GM18508 (cell line): ENCODE data around the gene DOCK8.

Source experiments
- ATAC-seq: cut with Tn5 transposase; IDR thresholded peaks from one replicate; pipeline ENCODE4 v1.9.1; 2021; ENCODE audit warnings: moderate number of reproducible peaks; ENCODE audit not compliant: insufficient read depth, unreplicated experiment

The DOCK8 gene

DNA sequence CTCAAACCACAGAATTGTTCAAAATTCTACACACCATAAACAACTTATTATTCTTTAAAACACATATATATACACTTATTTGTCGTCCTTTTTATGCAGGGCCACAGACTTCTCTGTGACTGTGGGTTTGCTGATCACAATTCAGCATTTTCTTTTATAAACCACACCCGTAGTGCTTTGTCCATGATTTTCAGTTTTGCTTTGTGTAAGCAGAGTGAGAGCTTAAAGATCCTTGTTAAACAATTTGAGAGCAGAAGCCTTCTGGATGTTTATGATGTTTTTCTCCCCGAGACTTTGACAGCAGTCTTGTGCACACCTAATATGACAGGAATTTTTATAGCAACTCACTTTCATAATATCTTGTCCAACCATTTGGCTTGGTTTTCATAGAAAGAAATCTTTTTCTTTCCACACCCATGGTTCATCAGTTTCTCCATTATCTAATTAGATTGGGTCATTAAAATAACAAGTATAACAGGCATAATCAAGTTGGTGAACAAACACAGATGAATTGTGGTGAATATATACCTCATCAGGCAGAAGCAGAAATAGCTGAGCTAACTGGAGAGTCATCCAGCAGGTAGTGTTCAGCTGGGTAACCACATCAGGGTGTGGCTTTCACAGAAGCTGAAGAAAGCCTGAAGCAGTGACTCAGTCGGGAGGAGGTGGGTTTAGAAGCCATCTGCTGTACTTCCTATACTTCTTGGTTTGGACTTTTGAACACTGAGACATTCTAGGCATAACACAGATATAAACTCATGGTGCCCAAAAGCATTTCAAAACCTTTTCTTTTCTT lies 232.8 kb downstream of the DOCK8 start:
- no peak for ATAC-seq

DNA sequence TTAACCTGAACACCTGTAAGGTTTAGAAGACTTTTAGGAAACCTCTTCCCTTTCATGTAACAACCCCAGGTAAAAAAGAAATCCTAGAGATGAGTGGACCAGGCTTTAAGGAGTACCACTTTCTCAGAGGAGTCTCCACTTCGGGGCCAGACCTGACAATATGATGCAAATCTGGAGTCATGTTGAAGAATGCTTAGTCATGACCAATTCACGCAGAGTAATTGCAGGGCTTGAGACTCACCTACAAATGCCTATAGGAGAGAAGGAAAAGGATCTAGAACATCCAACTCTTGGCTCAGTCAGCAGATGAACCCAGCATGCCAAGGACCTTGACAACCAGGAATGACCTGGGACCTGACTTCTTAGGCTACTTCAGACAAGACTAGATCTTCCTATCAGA lies 235.4 kb downstream of the DOCK8 start:
- ATAC-seq, result no peak

DNA sequence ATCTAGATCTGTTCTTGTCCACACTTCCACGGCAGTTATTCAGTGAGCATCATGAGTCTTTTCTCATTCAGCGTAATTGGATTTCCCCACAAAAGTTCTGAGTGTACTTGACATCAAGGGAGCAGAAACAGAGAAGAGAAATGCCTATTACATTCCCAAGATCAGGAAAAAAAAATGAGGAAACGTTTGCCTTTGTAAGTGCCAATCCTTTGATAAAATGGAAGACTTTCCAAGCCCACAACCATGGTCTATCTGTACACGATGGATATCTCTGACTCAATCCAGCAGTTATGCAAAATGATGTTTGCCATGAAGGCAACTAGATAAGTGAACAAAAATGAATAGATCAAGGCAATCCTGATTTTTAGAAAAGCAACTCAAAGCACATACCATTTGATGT lies 235.9 kb downstream of the DOCK8 start:
- no peak for ATAC-seq

DNA sequence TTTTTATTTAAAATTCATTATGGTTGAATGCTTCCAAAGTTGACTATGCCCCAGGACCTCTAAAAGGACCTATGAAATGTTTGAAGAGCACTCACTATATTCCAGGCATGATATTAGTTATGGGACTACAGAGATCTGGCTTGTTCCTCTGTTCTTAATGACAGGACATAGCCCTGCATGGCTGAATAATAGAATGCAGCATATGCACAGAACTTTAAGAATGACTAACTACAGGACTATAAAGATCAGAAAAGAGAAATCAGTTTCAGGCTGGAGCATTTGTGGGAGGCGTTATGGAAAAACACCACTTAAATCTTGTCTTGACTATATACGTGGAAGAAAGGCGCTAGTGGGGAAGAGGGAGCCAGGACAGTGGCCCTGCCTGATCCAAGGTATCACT lies 239.2 kb downstream of the DOCK8 start:
- ATAC-seq, result no peak

DNA sequence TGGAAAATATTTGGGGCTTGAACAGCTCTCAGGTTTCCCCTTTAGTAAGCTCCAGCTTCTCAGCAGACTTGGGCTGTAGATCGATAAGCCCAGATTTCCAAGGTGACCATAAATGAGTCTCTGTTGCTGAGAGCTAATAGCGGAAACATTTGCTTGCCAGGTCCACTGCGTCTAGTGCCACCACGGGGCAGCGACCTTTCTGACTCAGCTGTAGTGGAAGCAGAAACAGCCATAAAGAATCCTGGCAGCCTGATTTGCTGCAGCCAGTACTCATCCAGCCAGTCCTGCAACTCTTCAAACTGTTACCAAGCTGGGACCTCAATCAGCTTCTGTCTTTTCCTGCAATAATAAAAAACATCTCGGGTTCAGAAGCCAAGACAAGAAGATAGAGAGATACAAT lies 241.7 kb downstream of the DOCK8 start:
- ATAC-seq, result no peak

DNA sequence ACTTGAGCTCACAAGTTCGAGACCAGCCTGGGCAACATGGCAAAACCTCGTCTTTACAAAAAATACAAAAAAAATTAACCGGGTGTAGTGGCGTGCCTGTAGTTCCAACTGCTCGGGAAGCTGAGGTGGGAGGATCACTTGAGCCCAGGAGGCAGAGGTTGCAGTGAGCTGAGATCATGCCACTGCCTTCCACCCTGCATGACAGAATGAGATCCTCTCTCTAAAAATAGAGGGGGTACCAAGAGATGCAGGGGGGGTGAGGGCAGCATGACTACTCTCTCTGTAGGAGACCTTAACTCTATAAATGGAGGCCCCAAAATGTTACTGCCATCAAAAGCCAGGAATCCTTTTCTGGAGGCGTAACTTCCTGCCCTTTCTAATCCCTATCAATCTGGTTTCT lies 243.9 kb downstream of the DOCK8 start:
- ATAC-seq, result no peak

DNA sequence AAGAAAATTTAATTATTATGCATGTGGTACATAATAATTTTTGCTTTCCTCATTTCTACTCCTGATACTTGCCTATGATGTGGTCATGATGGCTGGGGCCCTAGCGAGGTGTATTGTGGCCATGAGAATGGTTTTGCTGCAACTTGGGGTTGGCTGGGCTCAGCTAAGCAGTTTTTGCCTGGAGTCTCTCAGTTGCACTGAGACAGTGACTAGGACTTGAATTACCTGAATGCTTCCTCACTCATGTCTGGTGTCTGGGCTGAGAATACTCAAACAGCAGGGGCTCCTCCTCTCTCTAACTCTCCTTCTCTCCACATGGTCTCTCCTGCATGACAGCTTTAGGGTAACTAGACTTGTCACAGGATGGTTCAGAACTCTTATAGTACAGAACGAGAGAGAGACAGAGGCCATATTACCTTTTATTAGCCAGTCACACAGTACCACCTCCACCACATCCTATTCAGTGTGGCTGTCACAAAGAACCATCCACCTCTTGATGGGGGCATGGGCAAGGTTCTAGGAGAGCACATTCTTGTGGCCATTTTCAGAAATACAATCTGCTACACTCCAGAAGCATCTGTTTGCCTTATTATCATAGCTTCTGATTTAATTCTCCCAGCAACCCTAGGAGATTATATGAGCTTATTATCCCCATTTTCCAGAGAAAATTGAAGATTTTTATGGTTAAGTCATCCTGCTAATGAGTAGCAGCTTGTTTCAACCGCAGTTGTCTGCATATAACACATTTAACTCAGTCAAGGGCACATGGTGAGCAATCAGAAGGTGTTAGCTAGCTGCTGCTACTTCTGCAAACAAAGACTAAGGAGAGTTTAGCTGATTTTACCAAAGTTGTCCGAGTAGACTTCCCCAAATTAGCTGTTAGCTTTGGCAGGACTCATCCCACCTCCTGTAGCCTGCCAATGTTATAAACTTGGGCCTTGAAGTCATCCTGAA lies 245.1 kb downstream of the DOCK8 start:
- ATAC-seq, result no peak

DNA sequence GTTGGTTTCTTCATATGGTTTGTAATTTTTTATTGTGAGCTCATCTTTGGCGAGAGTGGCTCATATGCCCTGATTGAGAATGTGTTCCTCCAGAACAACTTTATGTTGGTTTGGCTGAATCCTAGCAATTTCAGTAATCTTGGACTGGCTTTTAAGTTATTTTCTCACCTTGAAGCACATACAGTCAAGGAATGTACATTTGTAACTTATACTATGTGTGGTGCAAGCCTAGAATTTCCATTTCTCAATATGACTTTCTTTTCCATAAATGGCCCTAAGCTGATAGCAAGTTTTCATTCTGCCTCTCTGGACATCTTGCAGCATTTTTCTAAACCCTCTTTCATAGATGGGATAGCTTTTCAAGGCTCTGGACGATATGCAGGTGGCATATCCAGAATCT lies 247.5 kb downstream of the DOCK8 start:
- ATAC-seq, result no peak

DNA sequence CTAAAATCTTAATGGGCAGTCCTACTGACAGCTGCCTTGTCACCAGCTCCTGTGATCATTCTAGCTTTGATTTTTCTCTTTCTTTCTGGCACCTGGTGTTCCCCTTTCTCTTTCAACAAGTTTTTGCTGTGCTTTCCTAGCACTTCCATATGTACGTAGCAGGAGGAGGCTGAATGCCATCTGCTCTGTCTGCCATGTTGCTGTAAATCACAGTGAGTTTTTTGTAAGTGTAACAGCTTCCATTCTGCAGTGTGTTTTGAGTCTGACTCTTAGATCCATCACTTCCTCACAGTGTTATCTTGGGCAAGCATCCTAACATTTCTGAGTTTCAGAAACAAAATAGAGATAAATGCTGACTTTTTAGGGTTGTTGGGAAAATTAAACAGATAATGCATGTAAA lies 247.9 kb downstream of the DOCK8 start:
- no peak for ATAC-seq

DNA sequence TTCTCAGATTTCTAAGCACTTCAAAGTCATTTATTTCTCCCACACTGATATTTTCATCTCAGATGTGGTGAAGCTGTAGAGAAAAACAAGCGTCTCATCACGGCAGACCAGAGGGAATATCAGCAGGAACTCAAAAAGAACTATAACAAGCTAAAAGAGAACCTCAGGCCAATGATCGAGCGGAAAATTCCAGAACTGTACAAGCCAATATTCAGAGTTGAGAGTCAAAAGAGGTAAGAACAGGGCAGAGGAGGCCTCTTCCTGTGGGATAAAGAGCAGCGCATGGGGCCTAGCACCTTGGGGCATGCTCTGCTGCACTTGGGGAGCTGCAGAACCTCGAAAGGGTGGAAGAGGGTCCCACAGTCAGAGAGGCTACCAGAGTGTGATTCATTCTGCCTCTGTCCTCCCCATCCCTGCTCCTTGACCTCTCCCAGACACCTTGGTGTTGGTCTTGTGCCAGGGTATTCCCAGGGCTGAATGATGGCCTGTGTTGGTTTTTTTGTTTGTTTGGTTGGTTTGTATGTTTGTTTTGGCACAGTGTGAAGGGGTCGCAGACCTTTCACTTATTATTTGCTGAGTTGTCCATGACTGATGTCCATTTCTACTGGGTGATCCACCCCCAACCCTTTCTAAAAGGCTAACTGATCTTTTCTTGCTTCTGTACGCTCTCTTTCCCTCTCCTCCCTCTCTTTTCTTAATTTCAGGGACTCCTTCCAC lies 248.9 kb downstream of the DOCK8 start:
- no peak for ATAC-seq

DNA sequence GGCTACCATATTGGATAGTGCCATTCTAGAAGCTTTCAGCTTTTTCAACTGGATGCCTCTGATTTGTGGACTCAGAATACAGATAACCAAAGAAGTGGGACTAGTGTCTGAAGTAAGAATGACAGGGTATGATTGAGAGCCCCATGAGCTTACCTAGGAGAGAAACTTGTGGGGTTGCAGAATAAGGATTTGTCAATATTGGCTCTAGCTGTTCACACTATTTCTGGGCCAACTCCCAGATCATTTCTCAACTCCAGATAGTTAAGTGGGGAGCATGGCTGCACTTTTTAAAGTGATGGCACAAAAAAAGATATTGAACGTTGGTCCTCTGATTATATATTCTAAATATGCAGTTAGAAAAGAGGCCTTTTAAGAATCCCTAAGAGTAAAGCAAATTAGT lies 252.1 kb downstream of the DOCK8 start:
- no peak for ATAC-seq

DNA sequence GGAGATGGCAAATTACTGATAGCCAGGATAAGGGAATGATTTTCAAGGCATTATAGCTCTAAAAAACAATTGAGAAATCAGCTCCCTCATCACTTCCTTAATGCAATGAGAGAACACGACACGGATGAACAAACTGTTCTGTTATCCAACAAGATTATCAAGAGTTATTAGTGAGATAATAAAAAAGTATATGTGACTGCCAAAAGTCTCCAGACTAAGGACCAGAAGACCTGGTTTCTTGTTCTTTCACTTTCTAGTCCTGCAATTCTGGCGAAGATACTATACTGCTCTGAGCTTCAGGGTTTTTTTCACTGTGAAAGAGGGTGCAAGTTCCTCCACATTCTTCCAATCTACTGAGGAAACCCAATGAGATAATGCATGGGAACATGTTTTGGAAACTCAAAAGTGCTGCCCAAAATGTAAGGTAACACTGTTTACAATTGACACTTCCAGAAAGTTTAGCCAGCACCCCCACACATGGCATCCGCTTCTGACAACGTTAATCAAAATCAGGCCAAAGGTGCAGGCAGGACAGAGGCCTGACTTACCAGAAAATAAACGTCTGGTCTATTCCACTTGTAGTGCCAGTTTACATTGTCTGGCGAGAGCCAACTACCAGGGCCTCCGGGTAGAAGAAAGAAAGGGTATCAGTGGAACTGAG lies 254.2 kb downstream of the DOCK8 start:
- ATAC-seq, result no peak

DNA sequence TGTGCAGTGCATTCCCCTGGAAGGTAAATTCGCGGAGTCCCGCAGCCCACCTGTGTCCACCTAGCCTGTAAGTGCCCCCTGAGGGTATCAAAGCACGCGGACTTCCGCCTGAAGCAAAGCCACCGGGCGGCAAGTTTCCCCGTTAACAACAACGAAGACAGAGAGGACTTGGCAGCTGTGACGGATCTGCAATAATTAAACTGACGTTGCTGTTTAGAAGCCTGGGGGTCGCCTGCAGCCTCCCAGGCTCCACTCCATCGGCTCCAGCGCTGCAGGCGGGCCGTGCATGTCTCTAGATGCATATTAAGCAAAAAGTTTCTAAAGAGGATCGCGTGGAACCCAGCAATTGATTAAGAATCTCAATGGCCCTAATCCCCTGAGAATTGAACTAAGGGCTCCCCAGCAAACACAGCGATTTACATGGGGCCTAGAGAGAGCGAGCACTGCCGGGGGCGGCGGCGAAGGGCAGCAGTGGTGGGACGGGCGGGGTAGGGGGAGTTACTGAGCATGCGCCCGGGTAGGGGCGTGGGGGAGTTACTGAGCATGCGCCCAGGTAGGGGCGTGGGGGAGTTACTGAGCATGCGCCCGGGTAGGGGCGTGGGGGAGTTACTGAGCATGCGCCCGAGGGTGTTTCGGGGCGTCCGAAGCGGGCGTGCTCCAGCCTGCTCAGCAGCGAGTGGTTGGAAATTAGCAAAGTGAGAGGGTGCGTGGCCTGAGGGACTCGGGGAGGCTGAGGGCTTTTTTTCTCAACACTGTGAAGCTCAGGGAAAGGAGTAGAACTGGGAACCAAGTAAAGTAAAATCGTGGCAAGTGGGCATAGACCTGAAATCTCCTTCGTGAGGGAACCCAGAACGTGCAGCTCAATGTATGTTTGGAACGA lies 255.2 kb downstream of the DOCK8 start:
- ATAC-seq, result peak; percentile 83

DNA sequence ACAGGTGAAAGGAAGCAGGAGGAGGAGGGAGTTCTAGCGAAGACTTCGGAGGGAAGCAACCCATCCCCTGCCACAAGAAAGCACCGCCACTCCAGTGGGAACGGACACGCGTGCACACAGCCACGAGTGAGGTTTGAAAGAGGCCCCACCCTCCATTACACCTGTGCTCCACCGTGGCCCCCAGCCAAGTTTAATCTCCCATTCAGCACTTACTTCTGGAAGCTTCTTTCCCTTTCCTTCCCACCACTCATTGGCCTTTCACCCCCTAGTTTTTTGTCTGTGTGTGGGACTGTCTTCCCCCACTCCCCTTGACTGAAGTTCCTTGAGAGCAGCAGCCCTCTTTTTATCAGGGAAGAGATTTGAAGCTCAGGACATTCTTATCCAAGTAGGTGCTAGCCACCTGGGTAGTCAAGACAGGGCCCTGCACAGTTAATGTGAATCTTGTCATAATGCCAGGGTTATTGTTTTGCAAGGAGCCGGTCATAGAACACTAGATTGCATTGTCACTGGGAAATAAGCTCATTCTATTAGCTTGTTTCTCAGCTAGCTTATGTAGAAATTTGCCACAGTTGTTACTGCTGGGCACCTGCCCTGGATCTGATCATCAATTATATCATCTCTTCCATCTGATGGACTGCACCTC lies 256.0 kb downstream of the DOCK8 start:
- no peak for ATAC-seq

DNA sequence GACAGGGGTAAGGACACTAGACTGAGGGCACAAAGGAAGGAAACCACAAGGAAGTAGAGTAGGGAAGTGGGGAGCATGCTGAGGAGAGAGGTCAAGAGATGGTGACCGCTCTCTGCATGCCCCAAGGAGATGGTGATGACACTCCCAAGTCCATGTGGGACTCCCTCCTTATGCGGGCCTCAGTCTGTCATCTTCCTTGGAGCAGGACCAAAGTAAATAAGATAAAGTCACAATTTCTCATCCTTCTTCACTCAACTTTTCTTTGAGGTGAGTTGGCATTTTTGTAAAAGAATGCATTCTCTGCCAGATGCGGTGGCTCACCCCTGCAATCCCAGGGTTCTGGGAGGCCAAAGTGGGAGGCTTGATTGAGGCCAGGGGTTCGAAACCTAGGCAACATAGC lies 256.7 kb downstream of the DOCK8 start:
- no peak for ATAC-seq

DNA sequence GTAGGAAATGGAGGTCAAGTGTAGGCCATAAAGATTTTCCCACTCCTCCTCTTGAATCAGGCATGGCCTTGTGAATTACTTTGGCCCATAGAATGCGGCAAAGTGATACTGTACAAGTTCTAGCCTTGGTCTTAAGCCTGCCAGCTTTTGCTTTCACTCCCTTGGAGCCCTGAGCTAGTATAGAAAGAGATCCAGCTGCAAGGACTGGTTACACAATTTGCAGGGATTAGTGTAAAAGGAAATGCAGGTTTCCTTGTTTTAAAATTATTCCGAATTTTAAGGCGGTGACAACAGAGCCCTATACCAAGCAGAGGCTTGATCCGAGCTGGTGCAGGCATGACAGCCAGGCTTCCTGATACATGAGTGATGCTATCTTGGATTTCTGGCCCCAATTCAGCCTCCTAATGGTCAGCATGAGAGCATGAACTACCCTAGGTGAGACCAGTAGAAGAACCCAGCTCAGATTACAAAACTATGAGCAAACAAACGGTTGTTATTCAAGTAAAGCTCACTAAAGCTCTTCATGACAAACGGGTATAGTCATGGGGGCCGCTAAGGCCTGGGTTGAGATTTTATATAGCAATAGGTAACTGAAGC lies 257.9 kb downstream of the DOCK8 start:
- ATAC-seq, result no peak

DNA sequence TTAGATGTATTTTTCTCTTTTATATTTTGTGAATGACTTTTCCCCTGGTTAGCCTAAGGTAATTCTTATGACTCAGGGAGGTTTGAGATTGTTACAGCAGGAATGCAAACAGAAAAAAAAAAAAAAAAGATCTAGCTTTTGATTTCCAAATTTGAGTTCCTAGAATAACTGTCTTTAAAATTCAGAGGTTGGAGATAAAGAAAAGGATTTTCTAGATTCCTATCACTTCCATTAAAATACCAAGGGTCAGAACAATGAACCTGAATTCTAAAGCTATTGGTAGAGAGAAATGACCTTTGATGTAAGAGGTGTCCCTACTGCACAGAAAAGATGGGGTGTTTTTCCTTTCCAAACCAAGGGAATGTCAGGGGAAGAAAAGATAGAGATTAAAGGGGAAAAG lies 262.5 kb downstream of the DOCK8 start:
- no peak for ATAC-seq

DNA sequence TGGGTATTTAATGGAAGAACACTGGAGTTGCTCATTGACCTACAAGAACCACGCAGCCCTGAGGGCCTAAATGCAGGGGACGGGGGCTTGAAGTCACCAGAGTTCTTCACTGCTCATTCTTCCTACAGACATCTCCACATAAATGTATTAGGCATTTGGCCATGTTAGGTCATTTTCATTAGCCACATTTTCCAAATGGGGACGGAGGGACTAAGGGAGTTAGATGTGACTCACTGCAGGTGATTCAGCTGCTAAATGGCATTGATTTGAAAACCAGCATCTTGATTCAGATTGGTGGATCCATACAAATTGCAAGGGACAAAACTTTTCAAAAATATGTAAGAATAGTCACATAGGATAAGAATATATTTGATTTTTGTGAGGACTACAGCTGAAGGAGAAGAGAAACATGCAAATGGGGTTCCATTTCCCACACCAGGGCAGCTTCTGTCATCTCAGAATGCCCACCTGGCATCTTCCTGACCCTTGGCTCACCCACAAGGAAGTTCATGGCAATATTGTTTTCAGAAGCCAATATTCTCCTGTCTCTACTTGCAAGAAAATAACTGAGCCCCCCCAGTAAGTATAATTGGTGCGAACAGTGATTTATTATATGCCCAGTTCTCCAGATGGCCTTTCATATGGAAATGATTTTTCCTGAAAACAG lies 264.8 kb downstream of the DOCK8 start:
- ATAC-seq, result no peak
